H7 (cell line): ENCODE measurements around the gene DAB2IP. TPM values are rescaled to one million over a fixed set of nuclear protein-coding genes. Genes with fewer than 3 reads are reported as not detected.

Experiments used
- DNase-seq: peaks from one replicate; pipeline ENCODE4 v3.0.0; 2012
- H3K27me3 ChIP-seq: 2 replicates; pipeline ENCODE4 v1.6.0; 2011; ENCODE audit warnings: mild to moderate bottlenecking, low read length; ENCODE audit not compliant: control insufficient read depth, insufficient read depth
- H3K36me3 ChIP-seq: replicated peaks from 2 replicates; pipeline ENCODE4 v1.5.1; 2011; ENCODE audit warnings: low read length; ENCODE audit not compliant: control insufficient read depth, insufficient read depth
- H3K4me3 ChIP-seq: 2 replicates; pipeline ENCODE4 v1.5.1; 2011; ENCODE audit warnings: low read depth, mild to moderate bottlenecking, control low read depth, low read length, moderate library complexity; ENCODE audit not compliant: insufficient read depth
- total RNA-seq: library from RNA; depleted of rRNA; stranded (reverse); fragments of >200 nt; shearing (Covaris generic); gene quantifications from 2 replicates; pipeline ENCODE4 v1.2.3, GENCODE V29; 2014

The DAB2IP gene
- total RNA-seq, 1 experiment from 2014 or later, result 24.1 TPM

DNA sequence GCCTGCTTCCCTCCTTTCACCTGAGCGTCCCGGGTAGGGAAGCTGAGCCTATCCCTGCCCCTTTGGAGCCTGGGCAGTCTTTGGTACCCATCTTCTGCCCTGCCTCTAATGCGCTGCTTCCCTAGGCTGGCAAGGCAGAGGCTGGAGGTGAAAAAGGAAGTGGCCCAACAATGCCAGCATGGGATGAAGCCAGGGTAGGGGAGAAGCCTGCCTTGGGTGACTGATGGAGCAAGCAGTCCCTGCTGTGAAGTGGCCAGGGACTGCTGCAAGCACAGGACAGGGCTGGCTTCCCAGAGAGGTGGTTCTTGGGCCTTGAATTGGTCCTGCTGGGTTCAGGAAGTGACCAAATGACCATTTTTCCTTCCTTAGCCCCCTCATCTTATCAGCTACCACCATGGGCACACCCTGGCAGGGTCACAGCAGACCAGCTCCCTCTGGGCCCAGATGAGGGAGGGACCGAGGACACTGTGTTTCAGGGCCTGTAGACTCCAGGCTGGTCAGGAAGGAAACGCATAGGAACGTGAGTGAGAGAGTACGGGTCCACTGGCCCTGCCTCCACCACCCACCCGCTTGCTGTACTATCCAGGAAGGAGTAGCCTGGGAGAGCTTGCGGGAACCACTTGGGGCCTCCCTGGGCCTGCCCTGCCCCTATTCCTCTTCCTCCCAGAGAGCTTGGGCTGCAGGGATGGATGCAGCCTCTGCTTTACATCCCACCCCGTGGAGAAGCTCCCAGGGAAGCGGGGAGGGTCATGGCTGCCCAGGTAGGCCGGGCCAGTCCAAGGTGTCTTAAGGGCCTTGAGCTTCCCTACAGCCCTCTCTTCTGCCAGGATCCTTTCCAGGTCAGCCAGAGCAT lies 102.6 kb downstream of the DAB2IP start:
- no peaks in the 10 kb centered on the region for H3K36me3 ChIP-seq
- DNase-seq, result no peak

GRCh38 chr9:121754655-121755436 lies 103.4 kb downstream of the DAB2IP start:
- DNase-seq, result no peak
- Histone ChIP-seq H3K36me3 (peaks cover 1% of the 10 kb centered on the region), H3K4me3 (no peak overlapping the region), H3K27me3 (no peaks in the 10 kb centered on the region)

More for the DNA sequence above, 102.6 kb downstream of the DAB2IP start:
- Histone ChIP-seq H3K27me3 (no peaks in the 10 kb centered on the region), H3K4me3 (no peak overlapping the region)

DNA sequence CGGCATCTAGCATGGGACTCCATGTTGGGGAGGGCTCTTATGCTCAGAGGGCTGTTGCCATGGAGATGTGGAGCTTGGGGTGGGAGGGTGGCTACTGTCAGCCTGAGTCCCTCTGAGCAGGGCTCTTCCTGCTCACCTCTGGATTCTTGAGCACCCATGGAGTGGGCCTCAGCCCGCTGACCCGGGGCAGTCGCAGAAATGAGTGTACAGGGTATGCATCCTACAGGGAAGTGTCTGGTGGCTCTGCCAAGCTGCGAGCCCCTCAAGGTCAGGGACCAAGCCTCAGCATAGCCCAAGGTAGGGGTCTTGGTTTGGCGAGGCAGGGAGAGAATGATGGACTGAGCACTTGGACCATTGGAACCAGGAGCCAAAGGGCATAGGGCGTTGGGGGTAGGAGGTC lies 104.1 kb downstream of the DAB2IP start:
- DNase-seq, result no peak
- Histone ChIP-seq H3K27me3 (no peaks in the 10 kb centered on the region), H3K4me3 (no peak overlapping the region), H3K36me3 (peaks cover 4% of the 10 kb centered on the region)

DNA sequence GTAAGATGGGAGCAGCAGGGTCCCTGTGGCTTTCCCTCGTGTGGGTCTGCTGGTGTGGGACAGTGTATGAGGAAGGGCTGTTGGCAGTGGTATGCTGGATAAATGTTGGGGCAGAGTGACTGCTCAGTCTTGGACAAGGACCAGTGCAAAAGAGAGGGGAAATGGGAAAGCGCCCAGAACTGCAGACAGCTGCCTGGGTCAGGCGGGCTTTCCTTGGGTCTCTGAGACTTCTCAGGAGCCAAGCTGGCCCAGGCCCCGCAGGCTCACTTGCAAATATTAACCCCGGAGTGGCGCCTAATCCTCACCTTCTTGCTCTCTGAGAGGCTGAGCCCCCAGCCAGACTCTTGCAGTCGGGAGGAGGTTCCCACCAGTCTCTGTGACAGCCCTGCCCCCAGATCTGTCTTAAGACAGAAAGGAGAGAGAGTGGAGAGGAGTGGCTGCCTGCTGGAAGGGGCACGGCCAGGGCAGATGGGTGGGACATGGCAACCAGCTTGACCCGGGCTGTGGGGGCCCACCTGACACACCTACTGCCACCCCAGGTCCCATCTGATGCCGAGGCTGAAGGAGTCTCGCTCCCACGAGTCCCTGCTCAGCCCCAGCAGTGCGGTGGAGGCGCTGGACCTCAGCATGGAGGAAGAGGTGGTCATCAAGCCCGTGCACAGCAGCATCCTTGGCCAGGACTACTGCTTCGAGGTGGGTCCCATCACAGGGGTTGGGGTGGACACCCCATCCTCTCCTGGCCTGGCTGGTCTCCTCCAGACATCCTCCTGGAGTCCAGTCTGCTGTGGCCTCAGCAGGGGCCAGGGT lies 105.2 kb downstream of the DAB2IP start:
- Histone ChIP-seq H3K27me3 (no peaks in the 10 kb centered on the region), H3K4me3 (no peak overlapping the region), H3K36me3 (peaks cover 4% of the 10 kb centered on the region)
- no peak for DNase-seq

GRCh38 chr9:121757281-121757585 lies 105.8 kb downstream of the DAB2IP start:
- Histone ChIP-seq H3K36me3 (peaks cover 4% of the 10 kb centered on the region), H3K27me3 (no peaks in the 10 kb centered on the region), H3K4me3 (no peak overlapping the region)
- DNase-seq, result no peak

GRCh38 chr9:121758693-121759092 lies 107.3 kb downstream of the DAB2IP start:
- Histone ChIP-seq H3K4me3 (no peak overlapping the region), H3K27me3 (no peaks in the 10 kb centered on the region), H3K36me3 (peaks cover 5% of the 10 kb centered on the region)
- no peak for DNase-seq

GRCh38 chr9:121759996-121760395 lies 108.6 kb downstream of the DAB2IP start:
- H3K4me3 ChIP-seq, result no peak overlapping the region
- no peaks in the 10 kb centered on the region for H3K27me3 ChIP-seq
- DNase-seq, result no peak
- peaks cover 8% of the 10 kb centered on the region for H3K36me3 ChIP-seq

GRCh38 chr9:121760571-121760970 lies 109.1 kb downstream of the DAB2IP start:
- Histone ChIP-seq H3K36me3 (peaks cover 8% of the 10 kb centered on the region), H3K4me3 (no peak overlapping the region), H3K27me3 (no peaks in the 10 kb centered on the region)
- no peak for DNase-seq

DNA sequence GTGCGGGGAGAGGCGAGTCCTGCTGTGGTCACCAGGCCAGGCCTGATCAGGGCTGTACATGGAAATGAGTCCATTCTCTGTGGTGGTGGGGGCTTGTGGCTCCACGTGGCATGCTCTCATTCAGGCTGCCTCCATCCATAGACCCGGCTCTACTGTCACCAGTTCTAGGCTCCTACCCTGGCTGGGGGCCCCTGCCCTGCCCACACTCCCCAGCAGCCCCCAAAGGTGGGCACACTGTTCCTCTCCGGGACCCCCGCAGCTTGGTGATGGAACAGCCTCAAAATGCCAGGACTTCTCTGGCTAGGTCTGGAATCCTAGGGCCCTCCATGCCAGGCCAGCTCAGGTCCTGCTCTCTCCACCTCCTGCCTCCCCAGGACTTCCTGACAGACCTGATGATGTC lies 111.7 kb downstream of the DAB2IP start:
- H3K27me3 ChIP-seq, result no peaks in the 10 kb centered on the region
- DNase-seq, result no peak
- no peak overlapping the region for H3K4me3 ChIP-seq
- peaks cover 15% of the 10 kb centered on the region for H3K36me3 ChIP-seq

DNA sequence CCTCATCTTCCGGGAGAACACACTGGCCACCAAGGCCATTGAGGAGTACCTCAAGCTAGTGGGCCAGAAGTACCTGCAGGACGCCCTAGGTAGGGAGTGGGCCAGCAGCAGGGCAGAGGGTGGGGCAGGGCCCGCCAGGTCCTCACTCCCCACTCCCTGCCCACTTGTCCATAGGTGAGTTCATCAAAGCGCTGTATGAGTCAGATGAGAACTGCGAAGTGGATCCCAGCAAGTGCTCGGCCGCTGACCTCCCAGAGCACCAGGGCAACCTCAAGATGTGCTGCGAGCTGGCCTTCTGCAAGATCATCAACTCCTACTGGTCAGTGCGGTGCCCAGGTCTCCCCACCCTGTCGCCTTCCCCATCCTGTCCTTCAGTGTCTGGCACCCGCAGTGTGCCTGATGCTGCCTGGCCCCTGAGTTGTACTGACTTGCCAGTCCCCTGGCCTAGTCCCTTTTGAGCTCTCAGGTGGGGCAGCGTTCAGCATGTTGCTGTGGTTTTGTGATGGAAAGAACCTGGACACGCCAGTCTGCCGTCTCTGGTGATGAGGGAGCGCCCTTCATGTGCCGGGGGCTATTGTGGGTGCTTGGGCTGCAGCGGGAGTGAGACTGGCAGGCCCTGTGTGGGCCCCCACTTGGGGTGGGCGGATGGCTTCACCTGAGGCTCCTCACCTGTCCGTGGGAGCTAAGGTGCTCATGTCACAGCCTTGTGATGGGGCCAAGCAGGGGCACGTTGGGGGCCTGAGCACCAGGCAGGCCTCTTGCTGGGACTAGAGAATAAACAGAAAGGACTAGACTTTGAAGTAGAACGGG lies 112.3 kb downstream of the DAB2IP start:
- DNase-seq, result no peak
- peaks cover 19% of the 10 kb centered on the region for H3K36me3 ChIP-seq
- H3K27me3 ChIP-seq, result no peaks in the 10 kb centered on the region
- no peak overlapping the region for H3K4me3 ChIP-seq

GRCh38 chr9:121764371-121764730 lies 112.9 kb downstream of the DAB2IP start:
- Histone ChIP-seq H3K36me3 (peaks cover 24% of the 10 kb centered on the region), H3K27me3 (no peaks in the 10 kb centered on the region)

DNA sequence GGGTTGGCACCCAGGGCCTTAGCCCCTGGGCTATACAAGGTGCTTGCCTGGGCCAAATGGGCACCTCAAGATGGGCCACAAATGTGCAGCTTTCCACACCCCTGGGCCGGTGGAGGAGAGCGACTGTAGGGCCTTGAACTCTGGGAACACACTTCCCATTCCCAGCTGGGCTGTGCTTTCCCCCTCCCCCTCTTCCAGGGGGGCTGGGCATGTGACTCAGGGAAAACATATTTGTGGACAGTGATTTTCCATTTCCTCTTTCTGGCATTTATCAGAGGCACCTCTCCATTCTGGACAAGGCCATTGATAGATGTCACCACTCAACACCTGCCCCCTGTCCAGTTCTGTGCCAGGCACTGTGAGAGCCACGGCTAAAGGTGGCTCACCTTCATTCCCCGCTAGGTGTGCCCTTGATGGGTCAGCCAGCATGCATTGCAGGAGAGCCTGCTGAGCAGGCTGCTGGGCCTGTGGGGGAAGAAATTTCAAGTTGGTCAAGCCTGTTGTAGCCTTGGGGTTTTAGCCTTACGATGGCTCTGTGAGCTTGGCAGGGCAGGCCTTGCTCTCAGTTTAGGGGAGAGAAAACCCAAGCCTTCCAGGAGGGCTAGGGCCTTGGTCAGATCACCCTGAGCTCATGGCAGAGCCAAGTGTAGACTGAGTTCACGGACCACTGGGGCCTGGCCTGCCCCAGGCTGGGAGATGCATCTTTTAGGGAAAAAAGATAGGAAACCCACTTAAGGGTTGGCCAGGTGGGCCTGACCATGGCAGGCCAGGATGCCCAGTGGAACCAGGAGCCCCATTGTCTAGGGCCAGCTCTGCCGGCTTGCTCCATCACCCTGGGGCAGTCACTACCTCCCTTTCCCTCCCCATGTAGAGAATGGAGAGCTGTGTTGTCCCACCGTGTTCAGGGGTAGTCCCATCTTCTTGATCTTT lies 113.9 kb downstream of the DAB2IP start:
- H3K4me3 ChIP-seq, result no peak overlapping the region
- no peak for DNase-seq
- H3K27me3 ChIP-seq, result no peaks in the 10 kb centered on the region
- peaks cover 27% of the 10 kb centered on the region for H3K36me3 ChIP-seq

More at GRCh38 chr9:121764371-121764730, 112.9 kb downstream of the DAB2IP start:
- DNase-seq, result no peak
- no peak overlapping the region for H3K4me3 ChIP-seq

GRCh38 chr9:121766081-121766683 lies 114.7 kb downstream of the DAB2IP start:
- no peaks in the 10 kb centered on the region for H3K27me3 ChIP-seq
- H3K36me3 ChIP-seq, result peaks cover 25% of the 10 kb centered on the region
- no peak for DNase-seq
- no peak overlapping the region for H3K4me3 ChIP-seq
